Retinal pigment epithelial cell (primary cell): Measurements from ENCODE around the gene LCAT.
"Not testable (repeated sequence)": the region's sequence is repeated elsewhere in the genome, so short reads cannot be mapped to it uniquely, and the experiment has no call there.

Experiments used
- DNase-seq: peaks from one replicate; pipeline ENCODE4 v3.0.0-alpha.2; 2010; ENCODE audit warnings: low read depth
- H3K4me3 ChIP-seq: 2 replicates; pipeline ENCODE4 v1.5.1; 2011; ENCODE audit warnings: mild to moderate bottlenecking, low read length, control low read depth, moderate library complexity
- CTCF ChIP-seq: conservative IDR thresholded peaks from 2 replicates; pipeline ENCODE4 v1.5.1; 2011; ENCODE audit warnings: low read depth, low read length, control low read depth, inconsistent platforms

LCAT gene

DNA sequence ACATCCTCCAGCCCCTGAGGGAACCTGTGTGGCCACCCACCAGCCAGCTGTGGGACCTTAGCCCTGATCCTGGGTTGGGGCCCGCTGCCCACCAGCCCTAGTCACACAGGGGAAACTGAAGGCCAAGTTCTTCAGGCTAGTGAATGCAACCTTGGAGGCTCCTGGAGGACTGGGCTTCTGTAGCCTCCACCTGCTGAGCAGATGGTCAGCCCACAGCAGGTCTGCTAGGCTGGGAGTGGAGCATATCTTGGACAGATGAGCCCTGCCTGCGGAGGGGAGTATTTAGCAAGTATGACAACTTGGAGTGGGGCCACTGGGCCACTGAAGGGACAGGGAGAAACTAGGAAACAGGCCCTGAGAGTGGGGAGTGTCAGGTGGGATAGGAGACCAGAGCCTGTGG lies 32.3 kb upstream of the LCAT start:
- no peak for DNase-seq
- no peak for TF ChIP-seq CTCF
- H3K4me3 ChIP-seq: no peak overlapping the region

- H3K4me3 ChIP-seq: no peak overlapping the region
- TF ChIP-seq CTCF: no peak
- DNase-seq: no peak
Observed at GRCh38 chr16:67975321-67976105, 31.6 kb upstream of the LCAT start.

GRCh38 chr16:67972285-67972684 lies 28.4 kb upstream of the LCAT start:
- not testable (repeated sequence) for H3K4me3 ChIP-seq, DNase-seq

GRCh38 chr16:67971111-67971510 lies 27.2 kb upstream of the LCAT start:
- no peak for TF ChIP-seq CTCF
- H3K4me3 ChIP-seq: no peak overlapping the region
- no peak for DNase-seq

DNA sequence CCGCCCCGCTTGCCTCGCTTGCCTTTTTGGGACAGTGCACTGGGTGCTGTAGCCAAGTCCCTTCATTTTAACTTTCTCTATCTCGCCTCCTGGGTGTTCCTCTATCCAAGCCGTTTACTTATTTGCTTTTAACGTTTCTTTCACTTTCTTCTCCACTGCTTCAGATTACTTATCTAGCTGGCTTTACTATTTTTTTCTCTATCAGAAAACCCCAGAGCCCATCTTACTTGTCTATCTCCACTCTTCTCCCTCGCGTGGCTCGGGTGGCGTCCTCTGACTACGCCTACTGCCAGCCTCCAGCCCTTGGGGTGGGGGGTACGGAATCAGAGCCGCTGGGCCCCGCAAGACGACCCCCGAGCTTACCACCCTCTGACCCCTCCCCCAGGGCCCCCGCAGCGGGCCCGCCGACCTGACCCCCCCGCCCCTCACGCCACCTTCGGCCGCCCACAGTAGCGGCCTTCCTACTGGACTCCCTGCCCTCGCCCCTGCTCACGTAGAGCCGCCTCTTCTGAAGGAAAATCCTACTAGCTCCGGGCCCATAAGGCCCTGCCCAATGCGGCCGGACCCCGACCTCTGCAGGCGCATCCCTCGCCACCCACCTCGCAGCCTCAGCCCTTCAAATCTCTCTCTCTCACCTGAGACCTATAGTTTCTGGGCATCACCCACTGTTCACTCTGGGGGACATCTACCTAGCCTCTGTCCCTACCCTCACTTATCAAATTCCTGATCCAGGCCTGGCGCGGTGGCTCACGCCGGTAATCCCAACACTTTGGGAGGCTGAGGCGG lies 25.5 kb upstream of the LCAT start:
- TF ChIP-seq CTCF: no peak
- H3K4me3 ChIP-seq: peak overlapping the region; percentile 91
- no peak for DNase-seq

DNA sequence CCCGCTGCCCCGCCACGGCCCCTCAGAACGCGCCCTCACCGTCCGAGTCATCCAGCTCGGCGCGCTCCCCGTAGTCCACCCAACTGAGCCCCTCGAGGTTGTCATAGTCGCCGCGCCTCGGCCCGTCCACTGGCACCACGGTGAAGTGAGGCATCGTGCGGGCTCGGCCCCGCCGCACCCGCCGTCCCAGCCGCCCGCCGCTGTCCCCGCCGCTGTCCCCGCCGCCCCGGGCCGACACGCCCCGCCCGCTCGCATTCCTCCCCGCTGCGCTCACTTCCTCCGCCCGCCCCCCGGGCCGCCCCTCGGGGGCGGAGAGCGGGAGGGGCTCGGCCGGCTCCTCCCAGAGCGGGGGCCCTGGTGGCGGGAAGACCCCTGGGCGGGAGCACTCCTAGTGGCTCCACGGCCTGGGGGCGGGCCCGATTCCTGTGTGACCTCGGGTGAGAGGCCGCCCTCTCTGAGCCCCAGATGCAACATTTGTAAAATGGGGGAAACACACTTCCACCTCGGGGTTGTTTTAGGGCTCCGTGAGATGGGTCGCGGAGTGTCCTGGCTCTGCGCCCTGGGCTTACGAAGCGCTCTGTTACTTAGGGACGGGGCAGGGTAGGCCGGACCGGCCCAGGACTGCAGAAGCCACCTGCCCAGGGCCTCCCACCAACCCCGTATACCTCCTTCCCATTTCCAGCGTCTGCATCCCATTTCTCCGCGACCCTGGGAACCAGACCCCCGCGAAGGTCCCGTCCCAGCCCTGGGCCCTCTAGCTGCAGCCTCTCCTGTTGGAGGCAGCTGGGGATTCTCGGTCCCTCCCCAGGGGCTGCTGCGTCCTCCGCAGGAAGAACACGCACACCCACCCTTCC lies 24.7 kb upstream of the LCAT start, which contains the start of gene SLC12A4:
SLC12A4 (minus strand) TSS at position 238 of the 854 bp plus-strand sequence; CDS start at position 154, 84 bp downstream.
- no peak for TF ChIP-seq CTCF
- peak; percentile 19 for DNase-seq
- H3K4me3 ChIP-seq: peak within 1 kb of the TSS; percentile 91

DNA sequence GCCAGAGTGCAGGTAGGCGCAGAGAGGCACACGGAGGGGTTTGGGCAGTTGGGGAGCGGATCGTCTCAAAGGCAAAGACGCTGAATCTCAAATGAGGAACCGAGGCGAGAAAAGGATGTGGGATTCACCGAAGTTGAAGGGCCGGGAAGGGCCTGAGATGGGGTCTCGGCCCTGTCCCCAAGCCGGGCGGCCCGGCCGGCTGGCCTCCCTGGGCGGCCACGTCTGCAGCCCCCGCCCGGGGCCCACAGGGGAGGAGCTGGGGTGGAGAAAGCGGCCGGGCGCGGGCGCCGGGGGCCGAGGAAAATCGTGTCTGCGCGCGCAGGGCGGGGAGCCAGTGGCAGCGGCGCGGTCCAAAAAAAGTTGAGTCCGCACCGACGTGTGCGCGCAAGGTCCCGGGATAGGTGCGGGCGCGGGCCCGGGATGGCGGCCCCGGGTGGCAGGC lies 24.1 kb upstream of the LCAT start:
- TF ChIP-seq CTCF: no peak
- H3K4me3 ChIP-seq: peak overlapping the region; percentile 91
- no peak for DNase-seq
